Vagina (tissue), 2 donors: ENCODE measurements around the gene ARID1B. TPM values are rescaled to one million over a fixed set of nuclear protein-coding genes. Genes with fewer than 3 reads are reported as not detected.

ENCODE experiments used
- DNase-seq, 2 donors: peaks; one replicate each; pipeline ENCODE4 v3.0.0-alpha.2; 2017; ENCODE audit errors: extremely low spot score in 2 of 2
- H3K27ac ChIP-seq: fragments of 200-600 bp; sonication (generic); one replicate; pipeline ENCODE4 v1.5.1; 2019
- H3K27me3 ChIP-seq: fragments of 200-600 bp; sonication (generic); one replicate; pipeline ENCODE4 v1.5.1; 2019
- H3K36me3 ChIP-seq, 2 donors: fragments of 200-600 bp; sonication (generic); one replicate each; pipeline ENCODE4 v1.5.1; 2017 to 2019
- H3K4me1 ChIP-seq: fragments of 200-600 bp; sonication (generic); one replicate; pipeline ENCODE4 v1.5.1; 2019
- H3K4me3 ChIP-seq, 2 donors: fragments of 200-600 bp; sonication (generic); 1 replicate in 1 of 2; 2 replicates in 1 of 2; pipeline ENCODE4 v1.5.1; 2016 to 2019
- H3K9me3 ChIP-seq: fragments of 200-600 bp; sonication (generic); one replicate; pipeline ENCODE4 v1.5.1; 2019
- POLR2A ChIP-seq, 2 donors: fragments of 450-650 bp; IDR thresholded peaks; one replicate each; pipeline ENCODE4 v1.6.1; 2017; ENCODE audit warnings: antibody characterized with exemption in 2 of 2, mild to moderate bottlenecking in 2 of 2, moderate library complexity in 2 of 2
- POLR2AphosphoS5 ChIP-seq, 2 donors: sonication (generic); formaldehyde crosslinking; IDR thresholded peaks; one replicate each; pipeline ENCODE4 v1.9.0; 2017; ENCODE audit warnings: antibody characterized with exemption in 2 of 2, mild to moderate bottlenecking in 2 of 2, low read depth in 1 of 2; ENCODE audit not compliant: insufficient read depth in 1 of 2
- intact Hi-C: fragments of 100-400 bp; cut with DNase I; formaldehyde crosslinking; loops from one replicate; pipeline ENCODE4 v1.15.1; 2023
- total RNA-seq: library from RNA; depleted of rRNA; stranded (reverse); fragments of >200 nt; gene quantifications from one replicate; pipeline ENCODE4 v1.2.3, GENCODE V29; 2016
- TF ChIP-seq, protein P1 (sequence below), 3 experiments: fragments of 450-650 bp in 2 of 3; fragments of 200-600 bp in 1 of 3; sonication (generic) in 1 of 3; IDR thresholded peaks; one replicate each; pipeline ENCODE4 v1.5.1; 2017 to 2019; ENCODE audit warnings: antibody characterized with exemption in 3 of 3, mild to moderate bottlenecking in 2 of 3, moderate library complexity in 2 of 3

Gene ARID1B
- total RNA-seq, 1 donor from 2014 or later = 141 TPM

DNA sequence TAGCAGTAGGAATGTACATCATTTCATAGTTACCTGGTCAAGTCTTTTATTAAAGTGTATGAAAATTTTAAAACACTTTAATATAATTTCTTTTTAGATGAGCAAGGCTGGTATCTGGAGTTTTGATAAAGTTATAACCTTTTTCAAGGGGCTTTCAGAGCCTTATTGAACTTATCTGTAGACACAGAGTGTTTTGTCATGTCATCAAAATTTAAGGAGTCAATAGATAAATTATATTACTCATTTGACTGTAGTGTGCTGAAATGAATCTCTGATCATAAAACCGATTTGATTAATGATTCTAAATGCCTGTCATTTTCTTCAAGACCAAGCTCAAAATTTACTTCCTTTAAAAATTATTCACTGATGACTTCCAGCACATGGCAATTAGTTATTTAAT is 125.6 kb downstream of the ARID1B start:
- H3K27ac ChIP-seq = no peak overlapping the region
- no peaks in the 10 kb centered on the region for H3K27me3 ChIP-seq
- no peak overlapping the region for H3K4me3 ChIP-seq
- no peaks in the 10 kb centered on the region for H3K36me3 ChIP-seq
- H3K9me3 ChIP-seq = no peaks in the 10 kb centered on the region
- peaks cover 16% of the 10 kb centered on the region for H3K4me1 ChIP-seq
- intact Hi-C loops = no loop called here
- TF ChIP-seq POLR2AphosphoS5 (IDR thresholded peaks at IDR 0.05; ENCODE audit: insufficient read depth in 1 of 2, low read depth in 1 of 2) (no peak), POLR2A (IDR thresholded peaks at IDR 0.05) (no peak)
- TF ChIP-seq, protein P1, sequence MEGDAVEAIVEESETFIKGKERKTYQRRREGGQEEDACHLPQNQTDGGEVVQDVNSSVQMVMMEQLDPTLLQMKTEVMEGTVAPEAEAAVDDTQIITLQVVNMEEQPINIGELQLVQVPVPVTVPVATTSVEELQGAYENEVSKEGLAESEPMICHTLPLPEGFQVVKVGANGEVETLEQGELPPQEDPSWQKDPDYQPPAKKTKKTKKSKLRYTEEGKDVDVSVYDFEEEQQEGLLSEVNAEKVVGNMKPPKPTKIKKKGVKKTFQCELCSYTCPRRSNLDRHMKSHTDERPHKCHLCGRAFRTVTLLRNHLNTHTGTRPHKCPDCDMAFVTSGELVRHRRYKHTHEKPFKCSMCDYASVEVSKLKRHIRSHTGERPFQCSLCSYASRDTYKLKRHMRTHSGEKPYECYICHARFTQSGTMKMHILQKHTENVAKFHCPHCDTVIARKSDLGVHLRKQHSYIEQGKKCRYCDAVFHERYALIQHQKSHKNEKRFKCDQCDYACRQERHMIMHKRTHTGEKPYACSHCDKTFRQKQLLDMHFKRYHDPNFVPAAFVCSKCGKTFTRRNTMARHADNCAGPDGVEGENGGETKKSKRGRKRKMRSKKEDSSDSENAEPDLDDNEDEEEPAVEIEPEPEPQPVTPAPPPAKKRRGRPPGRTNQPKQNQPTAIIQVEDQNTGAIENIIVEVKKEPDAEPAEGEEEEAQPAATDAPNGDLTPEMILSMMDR (IDR thresholded peaks at IDR 0.05) = no peak
- no peak for DNase-seq

DNA sequence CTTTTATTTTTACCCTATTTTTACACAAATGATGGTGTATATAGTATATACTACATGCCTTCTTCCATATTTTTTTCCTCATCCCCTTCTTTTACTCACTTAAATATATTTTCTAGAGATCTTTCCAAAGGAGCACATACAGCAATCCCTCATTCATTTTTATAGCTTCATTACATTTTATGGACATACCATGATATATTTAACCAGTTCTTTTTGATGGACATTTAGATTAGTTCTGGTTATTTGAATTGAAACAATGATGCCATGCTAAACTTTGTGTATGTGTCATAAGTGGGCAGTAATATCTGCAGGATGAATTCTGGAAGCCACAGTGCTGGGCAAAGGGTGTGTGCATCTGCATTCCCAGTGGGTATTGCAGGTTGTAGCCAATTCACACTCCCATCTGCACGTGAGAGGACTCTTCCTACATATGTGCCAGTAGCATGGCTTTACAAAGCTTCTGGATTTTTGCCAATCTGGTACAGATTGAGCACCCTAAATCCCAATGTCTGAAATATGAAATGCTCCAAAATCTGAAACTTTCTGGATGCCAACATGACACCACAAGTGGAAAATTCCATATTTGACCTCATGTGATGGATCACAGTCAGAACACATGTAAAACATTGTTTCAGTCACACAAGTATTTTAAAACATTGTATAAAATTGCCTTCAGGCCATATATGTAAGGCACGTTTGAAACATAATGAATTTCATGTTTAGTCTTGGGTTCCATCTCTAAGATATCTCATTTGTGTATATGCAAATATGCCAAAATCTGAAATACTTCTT is 127.2 kb downstream of the ARID1B start:
- Histone ChIP-seq H3K9me3 (no peaks in the 10 kb centered on the region), H3K4me1 (peaks cover 14% of the 10 kb centered on the region), H3K4me3 (no peak overlapping the region), H3K27ac (no peak overlapping the region), H3K36me3 (no peaks in the 10 kb centered on the region), H3K27me3 (no peaks in the 10 kb centered on the region)
- intact Hi-C loops = no loop called here
- TF ChIP-seq POLR2AphosphoS5 (IDR thresholded peaks at IDR 0.05; ENCODE audit: insufficient read depth in 1 of 2, low read depth in 1 of 2) = no peak
- TF ChIP-seq POLR2A (IDR thresholded peaks at IDR 0.05) = no peak
- TF ChIP-seq, protein P1 (IDR thresholded peaks at IDR 0.05) = no peak
- no peak for DNase-seq

DNA sequence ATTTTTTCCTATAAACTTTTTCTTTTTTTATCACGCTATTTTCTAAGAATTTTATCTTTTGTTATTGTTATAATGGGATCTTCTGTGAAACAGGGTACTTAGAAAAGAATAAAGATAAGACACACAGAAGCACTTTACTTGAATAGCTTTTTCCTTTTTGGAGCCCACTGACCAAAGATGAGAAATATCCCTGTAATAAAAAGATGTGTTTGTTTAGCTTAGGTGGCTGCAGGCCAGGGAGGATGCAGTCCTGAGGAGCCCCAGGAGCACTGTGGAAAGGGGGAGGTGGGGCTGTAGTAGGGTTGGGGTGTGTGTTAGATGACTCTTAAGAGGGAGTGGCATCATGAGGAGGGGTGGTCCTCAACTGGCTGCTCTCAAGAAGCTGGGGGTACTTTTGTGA is 128.6 kb downstream of the ARID1B start:
- TF ChIP-seq POLR2AphosphoS5 (IDR thresholded peaks at IDR 0.05; ENCODE audit: insufficient read depth in 1 of 2, low read depth in 1 of 2) = no peak
- TF ChIP-seq, protein P1 (IDR thresholded peaks at IDR 0.05) = no peak
- TF ChIP-seq POLR2A (IDR thresholded peaks at IDR 0.05) = no peak

DNA sequence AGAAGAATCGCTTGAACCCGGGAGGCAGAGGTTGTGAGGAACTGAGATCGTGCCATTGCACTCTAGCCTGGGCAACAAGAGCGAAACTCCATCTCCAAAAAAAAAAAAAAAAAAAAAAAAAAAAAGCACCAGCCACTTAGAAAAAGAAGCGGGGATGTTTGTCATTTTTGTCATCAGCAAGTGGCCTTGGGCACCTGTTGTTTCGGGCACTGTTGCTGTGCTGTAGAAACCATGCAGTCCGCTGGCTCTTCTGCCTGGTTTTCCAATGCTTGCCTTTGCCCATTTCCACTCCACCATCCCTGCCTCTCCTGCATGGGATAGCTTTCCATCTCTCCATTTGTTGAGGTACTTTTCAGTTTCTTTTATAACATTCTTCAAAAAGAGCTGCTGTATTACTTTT is 129.3 kb downstream of the ARID1B start:
- intact Hi-C loops = no loop called here
- no peaks in the 10 kb centered on the region for H3K36me3 ChIP-seq
- H3K4me3 ChIP-seq = no peak overlapping the region
- TF ChIP-seq POLR2AphosphoS5 (IDR thresholded peaks at IDR 0.05; ENCODE audit: insufficient read depth in 1 of 2, low read depth in 1 of 2) = no peak
- no peak for TF ChIP-seq POLR2A (IDR thresholded peaks at IDR 0.05)
- TF ChIP-seq, protein P1 (IDR thresholded peaks at IDR 0.05) = no peak
- no peaks in the 10 kb centered on the region for H3K27me3 ChIP-seq
- DNase-seq = no peak
- no peak overlapping the region for H3K27ac ChIP-seq
- H3K9me3 ChIP-seq = no peaks in the 10 kb centered on the region
- H3K4me1 ChIP-seq = peaks cover 25% of the 10 kb centered on the region

More for the DNA sequence above, 128.6 kb downstream of the ARID1B start:
- no peak overlapping the region for H3K27ac ChIP-seq
- no peaks in the 10 kb centered on the region for H3K9me3 ChIP-seq
- intact Hi-C loops = no loop called here
- no peak for DNase-seq
- H3K4me1 ChIP-seq = peaks cover 21% of the 10 kb centered on the region
- no peaks in the 10 kb centered on the region for H3K27me3 ChIP-seq
- no peaks in the 10 kb centered on the region for H3K36me3 ChIP-seq
- H3K4me3 ChIP-seq = no peak overlapping the region
